ENCODE data around the gene EIF5.
A peak's percentile ranks its signal among the peaks of the same experiment; 100 is the strongest.

Gene EIF5

DNA sequence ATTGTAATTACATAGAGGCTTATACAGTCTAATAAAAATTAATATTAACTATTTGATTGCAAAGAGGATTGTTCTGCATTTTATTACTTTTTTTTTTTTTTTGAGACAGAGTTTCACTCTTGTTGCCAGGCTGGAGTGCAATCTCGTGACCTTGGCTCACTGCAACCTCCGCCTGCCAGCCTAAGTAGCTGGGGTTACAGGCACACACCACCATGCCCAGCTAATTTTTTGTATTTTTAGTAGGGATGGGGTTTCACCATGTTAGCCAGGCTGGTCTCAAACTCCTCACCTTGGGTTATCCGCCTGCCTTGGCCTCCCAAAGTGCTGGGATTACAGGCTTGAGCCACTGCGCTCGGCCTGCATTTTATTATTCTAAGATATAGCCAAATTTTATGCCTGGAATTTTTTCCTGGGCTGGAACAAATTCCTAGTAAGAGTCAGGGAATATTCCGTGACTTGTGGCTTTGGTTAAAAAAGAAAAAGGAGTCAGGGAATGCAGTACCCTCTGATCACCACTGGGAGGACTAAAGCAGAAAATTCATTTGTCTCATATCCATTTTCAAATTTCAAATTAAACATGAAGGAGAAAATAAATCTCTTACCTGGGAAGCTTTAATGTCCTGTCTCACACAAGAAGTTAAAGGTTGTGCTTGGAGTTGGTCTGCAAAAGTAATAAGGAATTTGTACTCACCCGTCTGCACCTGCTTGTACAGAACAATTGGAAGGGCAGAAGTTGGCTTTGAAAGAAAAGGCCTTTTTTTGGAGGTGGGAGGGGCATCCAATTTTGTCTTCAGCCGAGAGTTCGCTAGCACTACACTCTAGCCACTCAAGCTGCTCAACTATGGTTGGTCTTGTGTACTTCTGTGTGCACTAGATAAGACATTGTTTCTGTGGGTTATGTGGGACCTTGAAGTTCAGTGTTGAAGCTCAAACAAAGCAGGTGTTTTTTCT is 59.9 kb downstream of the EIF5 start:
- Histone ChIP-seq H3K4me3 (ENCODE audit: low read length) (no peak overlapping the region), H3K9ac (ENCODE audit: low read length) (no peak overlapping the region), H2AK5ac (ENCODE audit: low read length) (no peak overlapping the region), H3K23ac (ENCODE audit: low read length) (no peak overlapping the region), H3K27ac (ENCODE audit: low read depth, low read length) (no peak overlapping the region), H3K79me1 (ENCODE audit: low read length) (peaks cover 12% of the 10 kb centered on the region), H4K8ac (ENCODE audit: low read depth, low read length) (no peak overlapping the region), H2BK5ac (ENCODE audit: low read length) (no peak overlapping the region), H2BK15ac (replicated peaks; ENCODE audit: low read depth) (no peak overlapping the region), H2BK120ac (ENCODE audit: low read depth, low read length) (no peak overlapping the region), H3K56ac (ENCODE audit: low read length) (no peak overlapping the region), H3K4ac (ENCODE audit: low read depth, low read length) (no peak overlapping the region), H4K5ac (ENCODE audit: low read length) (no peak overlapping the region), H3K4me1 (ENCODE audit: control insufficient read depth, low read depth, low read length) (no peaks in the 10 kb centered on the region), H3K4me2 (ENCODE audit: low read length) (no peak overlapping the region), H3K27me3 (ENCODE audit: insufficient read depth, low read length, poor library complexity) (no peaks in the 10 kb centered on the region), H3K79me2 (ENCODE audit: control insufficient read depth, insufficient read depth, low read length) (peaks cover 57% of the 10 kb centered on the region), H3K18ac (ENCODE audit: low read length) (no peak overlapping the region), H3K36me3 (ENCODE audit: control insufficient read depth, insufficient read depth, low read length) (no peaks in the 10 kb centered on the region)
- DNase-seq: no peak
- no CpG with 5 or more reads among the region's 9 CpGs for WGBS (ENCODE audit: extremely low coverage, insufficient coverage, low lambda C conversion rate)

Small RNA genes lying within 50 kb of the gene (small RNA-seq; reads per million reads assigned to genes)
- 26.7 reads per million, percentile 93 among the genes with 10 or more reads in this experiment for gene SNORA28 (ENCODE audit: insufficient read depth)
